Endothelial cell of umbilical vein (primary cell): ENCODE data around the gene OSBPL8. TPM values are rescaled to one million over a fixed set of nuclear protein-coding genes. Genes with fewer than 3 reads are reported as not detected.

Source experiments
- BruUV-seq: library from RNA; stranded (reverse); fragments of 400-500 nt; replicated peaks from 2 replicates; lab custom pipeline; 2021; lab: Mats Ljungman, UMichigan
- CTCF ChIA-PET: fragments of 300-600, 350-600 bp; sonication (Branson Sonifier 250); formaldehyde crosslinking; loops from one replicate; lab custom pipeline; 2021; ENCODE audit warnings: antibody characterized with exemption, inconsistent platforms; lab: Charles Lee
- POLR2A ChIA-PET: fragments of 300-600, 350-600 bp; sonication (Branson Sonifier 250); formaldehyde crosslinking; loops from one replicate; lab custom pipeline; 2021; ENCODE audit warnings: antibody characterized with exemption, inconsistent platforms; lab: Charles Lee
- DNase-seq: peaks from one replicate; pipeline ENCODE4 v3.0.0-alpha.2; 2011; ENCODE audit warnings: low read depth, low spot score
- FAIRE-seq: peaks from 2 replicates; lab custom pipeline; 2011; peaks lifted over from hg19 to GRCh38; lab: Jason Lieb, UNC
- H2AFZ ChIP-seq: 2 replicates; pipeline ENCODE4 v1.6.0; 2012; ENCODE audit warnings: low read depth, low read length, control low read depth, inconsistent platforms
- H3K27ac ChIP-seq: 2 replicates; pipeline ENCODE4 v1.5.1; 2011; ENCODE audit warnings: low read depth, mild to moderate bottlenecking, control low read depth, low read length, moderate library complexity; ENCODE audit not compliant: insufficient read depth
- H3K27me3 ChIP-seq, 2 experiments: 2 replicates each; pipeline versions ENCODE4 v1.6.0 to v1.6.1; 2011; ENCODE audit warnings: low read length in 2 of 2, mixed read lengths in 1 of 2; ENCODE audit not compliant: control insufficient read depth in 2 of 2, insufficient read depth in 2 of 2
- H3K36me3 ChIP-seq, 2 experiments: 2 replicates in 1 of 2; 3 replicates in 1 of 2; pipeline ENCODE4 v1.5.1; 2011; ENCODE audit warnings: low read length in 2 of 2, mild to moderate bottlenecking in 1 of 2, moderate library complexity in 1 of 2; ENCODE audit not compliant: control insufficient read depth in 2 of 2, insufficient read depth in 2 of 2; ENCODE audit errors: extremely low read depth in 1 of 2
- H3K4me1 ChIP-seq: 3 replicates; pipeline ENCODE4 v1.5.1; 2011; ENCODE audit warnings: mild to moderate bottlenecking, low read length; ENCODE audit not compliant: control insufficient read depth, insufficient read depth; ENCODE audit errors: extremely low read depth
- H3K4me2 ChIP-seq: 2 replicates; pipeline ENCODE4 v1.6.1; 2011; ENCODE audit warnings: low read length, control low read depth, mixed read lengths; ENCODE audit not compliant: insufficient read depth
- H3K4me3 ChIP-seq, 3 experiments: fragments of 200-600 bp in 1 of 3; sonication (generic), shearing (Covaris generic) in 1 of 3; replicated peaks in 1 of 3; 2 replicates each; pipeline ENCODE4 v1.5.1; 2011 to 2016; ENCODE audit warnings: control low read depth in 3 of 3, low read length in 3 of 3, mild to moderate bottlenecking in 2 of 3, inconsistent platforms in 1 of 3, low read depth in 1 of 3, moderate library complexity in 1 of 3; ENCODE audit not compliant: insufficient read depth in 1 of 3
- H3K79me2 ChIP-seq: 2 replicates; pipeline ENCODE4 v1.6.0; 2012; ENCODE audit warnings: low read length, inconsistent platforms; ENCODE audit not compliant: control insufficient read depth, insufficient read depth
- H3K9ac ChIP-seq: replicated peaks from 2 replicates; pipeline ENCODE3; 2011; ENCODE audit warnings: low read length, control low read depth; ENCODE audit not compliant: insufficient read depth; ENCODE audit errors: extremely low read depth
- H3K9me1 ChIP-seq: replicated peaks from 3 replicates; pipeline ENCODE4 v1.6.0; 2011; ENCODE audit warnings: mild to moderate bottlenecking, low read length; ENCODE audit not compliant: control insufficient read depth, insufficient read depth; ENCODE audit errors: extremely low read depth
- H3K9me3 ChIP-seq: replicated peaks from 2 replicates; pipeline ENCODE4 v1.5.1; 2012; ENCODE audit warnings: low read length, inconsistent platforms; ENCODE audit not compliant: control insufficient read depth, insufficient read depth
- H4K20me1 ChIP-seq: replicated peaks from 2 replicates; pipeline ENCODE3; 2011; ENCODE audit warnings: mild to moderate bottlenecking, low read length; ENCODE audit not compliant: control insufficient read depth, insufficient read depth; ENCODE audit errors: extremely low read depth
- EZH2 ChIP-seq: IDR thresholded peaks from 2 replicates; pipeline ENCODE4 v1.6.1; 2012; ENCODE audit warnings: borderline replicate concordance, low read depth, mild to moderate bottlenecking, moderate library complexity, low read length, inconsistent platforms; ENCODE audit not compliant: severe bottlenecking
- FOS ChIP-seq: IDR thresholded peaks from 2 replicates; pipeline ENCODE4 v1.6.1; 2011; ENCODE audit warnings: mild to moderate bottlenecking, low read length, moderate library complexity, borderline replicate concordance; ENCODE audit not compliant: insufficient read depth
- GATA2 ChIP-seq: IDR thresholded peaks from 2 replicates; pipeline ENCODE4 v1.7.0; 2011; ENCODE audit warnings: low read depth, mild to moderate bottlenecking, moderate library complexity, mixed read lengths, low read length; ENCODE audit not compliant: insufficient read length, insufficient read depth
- JUN ChIP-seq: IDR thresholded peaks from 2 replicates; pipeline ENCODE4 v1.6.1; 2011; ENCODE audit warnings: borderline replicate concordance, low read depth; ENCODE audit not compliant: insufficient read length, insufficient read depth
- MYC ChIP-seq: IDR thresholded peaks from one replicate; pipeline ENCODE4 v1.6.1; 2011; ENCODE audit warnings: mild to moderate bottlenecking, low read depth, low read length
- POLR2A ChIP-seq: IDR thresholded peaks from 2 replicates; pipeline ENCODE4 v1.6.1; 2012; ENCODE audit warnings: low read depth, mild to moderate bottlenecking, control low read depth, low read length
- POLR2AphosphoS5 ChIP-seq: IDR thresholded peaks from 2 replicates; pipeline ENCODE4 v1.6.1; 2012; ENCODE audit warnings: low read depth, mild to moderate bottlenecking, control low read depth, low read length, moderate library complexity; ENCODE audit not compliant: insufficient read depth
- dilution Hi-C: fragments of 300-500 bp; cut with MboI; formaldehyde crosslinking; loops from one replicate; pipeline ENCODE4 v1.15.0; 2019; ENCODE audit warnings: low sequenced_read_pairs; ENCODE audit not compliant: extremely low pct_ligation_motif_present
- intact Hi-C: fragments of 100-400 bp; cut with micrococcal nuclease; formaldehyde crosslinking; loops from one replicate; pipeline ENCODE4 v1.10.0; 2022
- polyA plus RNA-seq, 4 experiments: library from polyadenylated mRNA; depleted of rRNA in 3 of 4; stranded (reverse) in 3 of 4; unstranded in 1 of 4; fragments of >200 nt; gene quantifications; 2 replicates each; pipeline versions ENCODE4 v1.2.1 to v1.2.3, GENCODE V29; 2011 to 2012; ENCODE audit warnings: missing spikeins in 1 of 4
- total RNA-seq: library from RNA; stranded (reverse); gene quantifications from 2 replicates; pipeline ENCODE4 v1.2.3, GENCODE V29; 2021
- TF ChIP-seq, protein P1 (sequence below): IDR thresholded peaks from 2 replicates; pipeline ENCODE4 v1.6.1; 2011; ENCODE audit not compliant: insufficient read depth, insufficient read length
- TF ChIP-seq, protein P2 (sequence below), 2 donors: IDR thresholded peaks; 1 replicate in 1 of 2; 2 replicates in 1 of 2; pipeline ENCODE4 v1.5.1; 2011; ENCODE audit warnings: low read length in 2 of 2, mild to moderate bottlenecking in 2 of 2, moderate library complexity in 2 of 2, control low read depth in 1 of 2, inconsistent platforms in 1 of 2, low read depth in 1 of 2; ENCODE audit not compliant: insufficient read depth in 1 of 2; ENCODE audit errors: extremely low read depth in 1 of 2

The OSBPL8 gene
- total and polyA plus RNA-seq, 2 donors (not counting 3 experiments of a cell fraction or from before 2014, with no cell fraction given) = 10.3 to 47.6 TPM

DNA sequence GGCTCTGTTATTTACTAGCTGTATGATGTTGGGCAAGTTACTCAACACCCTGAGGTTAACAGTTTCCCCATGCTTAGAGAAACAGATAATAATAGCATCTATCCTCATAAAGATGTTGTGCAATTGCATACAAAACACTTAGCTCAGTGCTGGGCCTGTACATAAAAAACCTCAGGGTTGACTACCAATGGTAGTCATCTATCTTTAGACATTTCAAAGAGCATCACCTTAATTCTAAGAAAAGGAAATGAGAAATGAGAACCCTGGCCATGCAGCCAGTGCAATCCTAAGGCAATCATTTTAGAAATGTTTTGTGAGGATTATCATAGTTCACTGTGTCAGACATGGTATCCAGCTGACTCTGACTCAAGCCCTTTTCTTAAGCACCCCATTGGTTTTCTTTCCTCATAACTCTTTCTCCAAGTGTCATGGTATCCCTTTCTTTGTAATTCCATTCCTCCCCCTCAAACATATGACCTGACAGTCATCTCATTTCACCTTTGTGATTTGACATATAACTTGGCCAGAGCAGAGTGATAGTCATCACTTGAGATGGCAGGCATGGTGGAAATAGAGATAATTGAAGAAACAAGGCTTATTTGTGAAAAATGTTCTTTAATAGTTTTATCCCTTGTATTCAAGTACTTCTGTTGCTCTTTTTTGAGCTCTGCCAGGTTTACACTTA lies 29.5 kb upstream of the OSBPL8 start:
- Histone ChIP-seq H3K27ac (no peak overlapping the region), H3K27me3 (no peaks in the 10 kb centered on the region), H3K4me3 (no peak overlapping the region), H3K4me1 (no peaks in the 10 kb centered on the region), H3K9me1 (no peaks in the 10 kb centered on the region), H2AFZ (no peak overlapping the region), H4K20me1 (no peaks in the 10 kb centered on the region), H3K9ac (no peak overlapping the region), H3K36me3 (no peaks in the 10 kb centered on the region), H3K9me3 (no peaks in the 10 kb centered on the region), H3K79me2 (no peaks in the 10 kb centered on the region), H3K4me2 (no peak overlapping the region)
- intact Hi-C loops = loop anchor here (5.0 to 10.0 kb wide), 2 partner anchors 132 to 1104 kb away; partner anchors contain the start of gene GLIPR1
- FAIRE-seq (no peak), DNase-seq (no peak)
- ChIA-PET POLR2A (no interaction called here), CTCF (interaction anchor here (0.6 to 4.5 kb wide), 4 partner anchors 44 to 1255 kb away, joined by 3 to 39 read pairs (median 3); partner anchors contain the start of gene GLIPR1L1)
- TF ChIP-seq GATA2 (no peak), FOS (no peak), MYC (no peak), JUN (no peak), EZH2 (no peak), POLR2A (no peak), POLR2AphosphoS5 (no peak)
- TF ChIP-seq, protein P1, sequence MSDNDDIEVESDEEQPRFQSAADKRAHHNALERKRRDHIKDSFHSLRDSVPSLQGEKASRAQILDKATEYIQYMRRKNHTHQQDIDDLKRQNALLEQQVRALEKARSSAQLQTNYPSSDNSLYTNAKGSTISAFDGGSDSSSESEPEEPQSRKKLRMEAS = no peak
- TF ChIP-seq, protein P2, sequence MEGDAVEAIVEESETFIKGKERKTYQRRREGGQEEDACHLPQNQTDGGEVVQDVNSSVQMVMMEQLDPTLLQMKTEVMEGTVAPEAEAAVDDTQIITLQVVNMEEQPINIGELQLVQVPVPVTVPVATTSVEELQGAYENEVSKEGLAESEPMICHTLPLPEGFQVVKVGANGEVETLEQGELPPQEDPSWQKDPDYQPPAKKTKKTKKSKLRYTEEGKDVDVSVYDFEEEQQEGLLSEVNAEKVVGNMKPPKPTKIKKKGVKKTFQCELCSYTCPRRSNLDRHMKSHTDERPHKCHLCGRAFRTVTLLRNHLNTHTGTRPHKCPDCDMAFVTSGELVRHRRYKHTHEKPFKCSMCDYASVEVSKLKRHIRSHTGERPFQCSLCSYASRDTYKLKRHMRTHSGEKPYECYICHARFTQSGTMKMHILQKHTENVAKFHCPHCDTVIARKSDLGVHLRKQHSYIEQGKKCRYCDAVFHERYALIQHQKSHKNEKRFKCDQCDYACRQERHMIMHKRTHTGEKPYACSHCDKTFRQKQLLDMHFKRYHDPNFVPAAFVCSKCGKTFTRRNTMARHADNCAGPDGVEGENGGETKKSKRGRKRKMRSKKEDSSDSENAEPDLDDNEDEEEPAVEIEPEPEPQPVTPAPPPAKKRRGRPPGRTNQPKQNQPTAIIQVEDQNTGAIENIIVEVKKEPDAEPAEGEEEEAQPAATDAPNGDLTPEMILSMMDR (IDR thresholded peaks at IDR 0.05; ENCODE audit: extremely low read depth in 1 of 2, insufficient read depth in 1 of 2, low read depth in 1 of 2, low read length in 2 of 2) = no peak
- BruUV-seq = no TSS peak
- dilution Hi-C loops = no loop called here
